ENCODE results near the gene PARS2. TPM values are rescaled to one million over a fixed set of nuclear protein-coding genes. Genes with fewer than 3 reads are reported as not detected.

PARS2 gene
- total RNA-seq, 1 experiment from 2014 or later, result 10.2 TPM

GRCh38 chr1:54710841-54711240 lies 53.5 kb downstream of the PARS2 start:
- H3K56ac ChIP-seq (ENCODE audit: insufficient read length, low read depth, low read length), result no peak overlapping the region
- no peak overlapping the region for H3K23ac ChIP-seq (ENCODE audit: insufficient read length, low read depth, low read length)
- H2AK5ac ChIP-seq (ENCODE audit: insufficient read length, low read length), result no peak overlapping the region
- no peak for DNase-seq
- no peak overlapping the region for H2BK5ac ChIP-seq (ENCODE audit: insufficient read length, low read length)
- no peaks in the 10 kb centered on the region for H3K36me3 Mint-ChIP-seq (ENCODE audit: insufficient read depth in 1 of 3, low read depth in 3 of 3)
- no peak overlapping the region for H2BK15ac ChIP-seq (ENCODE audit: low read depth, low read length)
- no peak overlapping the region for H3T11ph ChIP-seq (ENCODE audit: low read length)
- no peaks in the 10 kb centered on the region for H3K79me1 ChIP-seq (ENCODE audit: insufficient read depth, low read depth, low read length, poor library complexity, severe bottlenecking)
- H3K4me3 Mint-ChIP-seq, result no peak overlapping the region
- no peak overlapping the region for H3K9ac ChIP-seq (ENCODE audit: extremely low read depth, insufficient read length, low read length)
- H2BK120ac ChIP-seq (ENCODE audit: low read depth, low read length, poor library complexity, severe bottlenecking), result no peak overlapping the region
- H3K27me3 Mint-ChIP-seq (ENCODE audit: low read depth), result peaks cover 60% of the 10 kb centered on the region
- H4K91ac ChIP-seq (ENCODE audit: insufficient read length, low read depth, low read length), result no peak overlapping the region
- peaks cover 3% of the 10 kb centered on the region for H3K23me2 ChIP-seq (ENCODE audit: insufficient read length, low read depth, low read length, poor library complexity, severe bottlenecking)
- no peak overlapping the region for H3K27ac ChIP-seq (ENCODE audit: insufficient read length, low read depth, low read length)
- WGBS (ENCODE audit: extremely low coverage, insufficient read length, low lambda C conversion rate), result no CpG with 5 or more reads among the region's 6 CpGs
- no peaks in the 10 kb centered on the region for H4K20me1 ChIP-seq (ENCODE audit: control insufficient read depth, insufficient read depth, insufficient read length)
- no peak overlapping the region for H4K5ac ChIP-seq (ENCODE audit: insufficient read length, low read depth, low read length)
- H3K79me2 ChIP-seq (ENCODE audit: insufficient read depth, low read length), result no peaks in the 10 kb centered on the region
- no peak overlapping the region for H3K14ac ChIP-seq (ENCODE audit: insufficient read depth, low read length)
- H3K27me3 ChIP-seq (ENCODE audit: insufficient read depth, low read length), result no peaks in the 10 kb centered on the region; the same call in 1 of the 2 replicates
- H4K8ac ChIP-seq (replicated peaks; ENCODE audit: insufficient read length, low read depth, low read length), result no peak overlapping the region
- peaks cover 12% of the 10 kb centered on the region in 2 experiments for H3K4me1 Mint-ChIP-seq
- no peaks in the 10 kb centered on the region for H3K9me3 ChIP-seq (ENCODE audit: control insufficient read depth, low read depth, low read length)
- no peaks in the 10 kb centered on the region for H3K4me1 ChIP-seq (ENCODE audit: insufficient read depth, low read length)
- no peak overlapping the region for H2BK20ac ChIP-seq (ENCODE audit: low read depth, low read length, poor library complexity, severe bottlenecking)
- H3K4ac ChIP-seq (ENCODE audit: low read depth, low read length), result no peak overlapping the region
- H3K27ac Mint-ChIP-seq, result peak overlapping the region in 1 of 3 experiments; percentile 29; a peak in 1 of 7 replicates
- TF ChIP-seq CTCF (conservative IDR thresholded peaks at IDR 0.05), result no peak
- no peak overlapping the region for H3K18ac ChIP-seq (ENCODE audit: insufficient read length, low read depth, low read length)
- H3K4me2 ChIP-seq (ENCODE audit: insufficient read depth, insufficient read length, low read length), result no peak overlapping the region
- no peak overlapping the region for H2BK12ac ChIP-seq (ENCODE audit: insufficient read length, low read depth, low read length)
- no peaks in the 10 kb centered on the region for H3K9me3 Mint-ChIP-seq
- no peak overlapping the region for H2AFZ ChIP-seq (ENCODE audit: low read length)
